GM15510 (cell line): ENCODE results near the gene FRMD4A.

ENCODE experiments used
- POLR2A ChIP-seq: IDR thresholded peaks from 3 replicates; pipeline ENCODE4 v1.6.1; 2011; ENCODE audit warnings: borderline replicate concordance; ENCODE audit not compliant: insufficient read length; ENCODE audit errors: extremely low read depth

FRMD4A gene

DNA sequence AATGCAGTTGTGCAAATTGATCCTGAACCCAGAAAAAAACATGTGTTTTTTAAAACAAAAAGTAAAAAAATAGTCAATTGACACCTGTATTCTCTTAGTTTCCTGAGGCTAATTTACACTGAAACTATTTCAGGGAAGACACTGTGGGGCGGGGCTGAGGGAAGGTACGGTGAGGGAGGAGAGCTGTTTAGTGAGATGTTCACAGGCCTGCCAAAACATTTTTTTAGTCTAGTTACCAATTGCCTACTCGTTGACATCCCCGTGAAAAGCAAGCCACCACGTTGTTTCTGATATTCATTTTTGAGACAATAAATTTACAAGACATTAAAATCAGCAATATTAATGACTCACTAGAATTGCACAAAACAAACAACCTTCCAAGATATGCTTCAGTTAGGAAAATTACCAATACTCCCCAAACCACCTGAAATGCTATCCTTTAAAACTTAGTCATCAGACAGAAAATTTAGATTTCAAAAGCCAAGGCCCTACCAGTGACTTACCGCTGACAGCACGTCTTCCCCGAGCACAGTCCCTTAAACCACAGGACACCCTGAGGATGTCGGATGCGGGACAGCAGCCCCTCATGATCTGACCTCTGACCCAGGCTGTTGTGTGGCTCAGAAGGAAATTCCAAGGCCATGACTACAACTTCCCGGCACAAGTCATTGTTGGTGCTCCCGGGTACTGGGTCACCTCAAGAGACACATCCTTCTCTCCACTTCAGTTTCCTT is 464.8 kb downstream of the FRMD4A start:
- no peak for TF ChIP-seq POLR2A

DNA sequence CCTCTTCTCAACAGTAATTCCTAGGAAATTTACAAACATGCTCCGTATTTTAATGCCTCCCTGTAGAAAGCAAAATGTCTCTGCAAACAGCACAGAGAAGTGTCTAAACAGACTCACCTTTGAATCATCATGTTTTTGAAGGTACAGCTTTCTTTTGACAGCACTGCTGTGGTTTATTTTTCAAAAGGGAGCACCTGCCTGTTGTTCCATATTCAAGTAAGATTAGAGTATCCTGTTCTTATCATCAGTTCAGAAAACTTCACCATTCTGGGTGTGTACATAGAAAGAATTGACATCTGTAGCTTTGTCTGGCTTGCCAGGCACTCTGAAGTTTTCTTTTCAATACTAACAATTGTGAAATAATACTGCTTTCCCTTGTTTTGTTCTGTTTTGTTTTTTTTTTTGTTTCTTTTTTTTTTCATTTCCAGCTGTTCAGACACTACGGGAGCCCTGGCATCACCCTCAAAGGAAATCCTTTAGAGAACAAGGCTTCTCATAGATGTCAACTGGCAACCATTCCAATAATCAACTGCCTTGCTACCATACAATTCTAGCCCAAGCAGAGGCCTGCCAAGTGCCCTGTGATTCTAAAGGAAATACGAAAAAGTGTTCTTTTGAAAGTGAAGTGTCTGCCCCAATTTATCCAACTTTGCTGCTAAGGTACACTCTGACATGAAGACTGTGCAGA is 468.0 kb downstream of the FRMD4A start:
- TF ChIP-seq POLR2A = no peak

DNA sequence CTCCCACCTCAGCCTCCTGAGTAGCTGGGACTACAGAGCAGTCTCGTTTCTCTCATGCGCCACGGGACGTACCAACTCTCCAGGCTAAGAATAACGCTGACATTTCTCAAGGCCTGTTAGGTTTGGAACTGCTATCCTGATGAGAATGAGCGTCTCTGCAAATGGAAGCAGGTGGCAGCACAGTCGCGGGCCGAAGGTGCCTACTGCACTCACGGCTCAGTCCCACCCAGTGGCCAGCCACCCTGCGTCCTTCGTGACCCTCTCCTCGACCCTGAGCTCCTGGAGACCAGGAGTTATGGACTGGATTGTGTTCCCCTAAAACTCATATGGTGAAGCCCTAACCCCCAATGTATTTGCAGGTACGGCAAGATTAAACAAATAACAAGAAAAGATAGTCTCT is 469.8 kb downstream of the FRMD4A start:
- no peak for TF ChIP-seq POLR2A

DNA sequence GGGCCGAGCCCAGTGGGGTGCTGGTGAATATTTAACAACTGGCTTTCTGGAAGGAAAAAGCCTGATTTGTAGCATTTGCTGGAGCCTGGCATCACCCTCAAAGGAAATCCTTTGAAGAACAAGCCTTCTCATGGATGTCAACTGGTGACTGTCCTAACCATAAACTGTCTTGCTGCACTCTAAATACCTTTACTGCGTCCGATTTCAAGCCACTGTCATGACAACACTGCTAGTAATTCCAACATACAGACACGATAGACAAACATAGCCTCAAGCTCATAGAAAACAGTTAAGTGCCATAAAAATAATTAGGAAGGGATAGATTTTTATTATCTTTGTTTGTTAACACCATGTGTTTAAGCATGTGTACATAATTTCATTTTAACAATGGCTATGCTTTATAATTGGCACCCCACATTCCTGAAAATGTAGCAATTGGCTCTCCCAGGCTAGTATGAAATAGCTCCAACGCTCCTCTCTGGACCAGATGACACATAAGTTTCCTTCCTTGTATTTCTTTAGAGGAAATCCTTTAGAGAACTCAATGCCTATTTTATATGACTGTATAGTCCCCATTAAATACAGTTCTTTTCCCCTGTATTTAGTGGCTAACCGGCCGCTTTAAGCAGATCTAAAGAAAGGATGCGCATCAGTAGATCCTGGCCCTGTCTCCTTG is 470.6 kb downstream of the FRMD4A start:
- no peak for TF ChIP-seq POLR2A

DNA sequence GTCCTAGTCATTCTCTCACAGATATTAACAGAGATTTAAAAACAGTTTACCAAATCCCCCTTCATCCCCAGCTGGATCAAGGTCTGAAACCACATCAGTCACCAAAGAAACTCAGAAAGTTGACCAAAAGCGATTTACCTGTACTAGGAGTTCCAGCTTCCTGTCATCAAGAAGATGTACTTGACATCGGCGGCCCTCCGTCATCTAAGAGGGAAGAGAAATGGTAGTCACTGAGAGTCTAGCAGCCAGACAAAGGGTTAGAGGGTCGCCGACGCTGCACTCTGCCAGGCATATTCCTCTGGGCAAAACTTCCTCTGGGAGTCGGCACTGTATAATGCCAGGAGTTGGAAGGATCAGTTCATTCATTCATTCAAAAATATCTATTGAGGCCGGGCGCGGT is 472.0 kb downstream of the FRMD4A start:
- TF ChIP-seq POLR2A = no peak

DNA sequence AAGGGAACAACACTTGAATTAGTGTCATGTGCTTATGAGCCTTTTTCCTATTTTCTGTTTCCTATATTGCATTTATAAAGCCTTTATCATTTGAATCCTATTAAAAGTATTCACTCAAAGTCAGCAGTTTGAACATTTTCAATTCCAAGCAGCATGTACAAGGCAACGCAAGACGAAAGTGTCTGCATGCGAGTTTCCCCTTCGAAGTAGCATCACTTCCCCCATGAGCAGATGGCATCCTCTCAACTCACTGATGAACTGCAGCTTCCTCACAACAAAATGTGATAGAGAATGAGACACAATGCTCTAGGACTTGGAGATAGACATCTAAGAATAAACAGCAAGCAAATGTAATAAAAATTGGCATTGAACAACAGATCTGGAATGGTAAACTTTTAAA is 473.3 kb downstream of the FRMD4A start:
- TF ChIP-seq POLR2A = no peak

DNA sequence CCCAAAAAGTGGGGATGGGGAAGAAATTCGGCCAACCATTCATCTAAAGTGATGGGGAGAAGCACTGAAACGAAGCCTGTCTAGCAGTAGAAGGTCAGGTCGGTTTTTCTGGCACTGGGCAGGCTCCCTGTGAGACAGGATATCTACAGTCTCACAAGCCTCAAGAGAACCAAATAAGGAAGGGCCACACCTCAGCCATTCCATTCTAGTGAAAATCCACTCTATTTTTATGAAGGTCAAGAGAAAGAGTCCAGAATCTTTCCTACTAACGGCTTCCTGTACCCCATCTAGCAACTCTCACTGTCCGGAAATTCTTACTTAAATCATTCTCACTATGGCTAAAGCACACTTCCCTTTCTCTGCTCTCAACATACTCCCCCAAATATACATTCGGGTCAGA is 476.9 kb downstream of the FRMD4A start:
- no peak for TF ChIP-seq POLR2A

DNA sequence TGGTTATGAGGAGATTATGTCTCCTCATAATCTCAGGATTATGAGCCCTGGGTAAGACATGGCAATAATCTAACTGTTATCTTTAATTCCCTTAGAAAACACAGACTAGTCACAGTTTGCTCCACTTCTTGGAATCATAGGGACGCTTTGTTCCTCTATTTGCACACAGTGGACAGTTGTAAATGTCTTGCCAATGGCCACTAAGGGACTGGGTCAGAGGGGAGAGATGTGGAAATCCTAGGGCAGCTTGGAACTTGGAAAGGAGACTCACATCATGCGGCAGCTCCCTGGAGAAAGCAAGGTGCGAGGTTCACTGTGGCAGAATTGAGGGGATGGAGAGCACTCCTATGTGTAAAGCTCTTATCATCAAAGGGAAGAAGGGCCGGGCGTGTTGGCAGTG is 477.9 kb downstream of the FRMD4A start:
- TF ChIP-seq POLR2A = no peak

DNA sequence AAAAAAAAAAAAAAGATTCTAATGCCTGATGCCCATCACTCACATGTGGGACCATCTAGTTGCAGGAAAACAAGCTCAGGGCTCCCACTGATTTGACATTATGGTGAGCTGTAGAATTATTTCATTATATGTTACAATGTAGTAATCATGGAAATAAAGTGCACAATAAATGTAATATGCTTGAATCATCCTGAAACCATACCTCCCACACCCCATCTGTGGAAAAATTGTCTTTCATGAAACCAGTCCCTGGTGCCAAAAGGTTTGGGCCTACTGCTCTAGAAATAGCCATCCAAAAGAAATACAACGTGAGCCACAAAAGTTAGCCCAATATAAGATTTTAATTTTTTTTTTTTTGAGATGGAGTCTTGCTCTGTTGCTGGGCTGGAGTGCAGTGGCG is 478.8 kb downstream of the FRMD4A start:
- TF ChIP-seq POLR2A = no peak

DNA sequence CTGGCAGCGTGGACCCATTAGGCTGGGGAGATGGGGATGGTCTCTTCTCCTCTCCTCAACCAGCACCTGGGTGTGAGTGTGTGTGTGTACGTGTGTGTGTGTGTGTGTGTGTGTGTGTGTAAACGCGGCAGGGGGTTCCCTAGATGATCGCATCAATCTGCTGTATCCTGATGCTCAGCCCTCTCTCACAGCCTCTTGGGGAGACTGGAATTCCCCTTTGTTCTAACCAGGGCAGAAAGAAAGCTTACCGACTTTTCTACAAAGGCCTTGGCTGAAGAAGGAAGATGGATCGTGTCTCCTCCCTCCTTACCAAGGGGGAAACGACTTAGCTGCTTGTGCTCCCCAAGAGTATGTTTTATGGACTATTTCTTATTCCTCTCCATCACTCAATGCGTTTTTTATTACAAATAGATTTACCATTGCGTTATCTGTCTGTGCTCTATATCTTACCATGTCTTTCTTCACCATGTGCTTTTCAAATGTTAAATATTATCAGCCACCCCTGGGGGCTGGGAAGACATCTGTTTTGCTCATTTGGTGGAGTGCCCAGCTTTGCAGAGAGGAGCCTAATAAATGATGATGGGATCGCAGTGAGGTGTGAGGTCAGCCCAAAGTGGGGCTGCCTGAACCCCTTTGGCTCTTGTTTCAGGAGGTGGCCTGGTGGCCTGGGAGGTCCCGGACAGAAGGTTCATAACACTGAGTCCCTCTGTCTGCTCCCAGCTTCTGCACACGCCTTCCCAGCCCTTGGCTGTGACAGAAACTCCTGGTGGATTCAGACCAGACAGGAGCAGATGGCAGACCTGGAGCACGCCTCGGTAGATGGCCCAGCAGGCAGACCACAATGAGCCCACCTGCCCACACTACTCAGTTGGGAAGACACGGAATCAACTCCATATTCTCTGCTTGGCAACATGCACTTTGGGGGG is 481.9 kb downstream of the FRMD4A start:
- no peak for TF ChIP-seq POLR2A

DNA sequence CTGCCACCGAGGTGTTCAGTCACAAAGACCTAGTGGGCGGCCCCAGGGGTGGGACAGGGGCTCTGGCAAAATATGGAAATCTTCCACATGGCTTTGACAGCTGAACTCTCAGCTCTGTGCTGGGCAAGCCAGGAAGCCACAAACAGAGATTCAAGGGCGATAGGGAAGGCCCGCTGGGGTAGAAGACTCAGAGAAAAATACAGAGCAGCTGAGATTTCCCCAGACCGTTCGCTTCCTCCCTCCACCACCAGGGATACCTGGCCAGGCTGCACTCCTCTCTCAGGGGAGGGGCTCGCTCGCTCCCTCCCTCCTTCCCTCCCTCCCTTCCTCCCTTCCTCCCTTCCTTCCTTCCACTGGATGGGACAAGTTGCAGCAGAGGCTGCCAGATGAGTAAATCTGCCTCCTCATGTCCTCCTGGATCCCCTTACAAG is 483.5 kb downstream of the FRMD4A start:
- no peak for TF ChIP-seq POLR2A

DNA sequence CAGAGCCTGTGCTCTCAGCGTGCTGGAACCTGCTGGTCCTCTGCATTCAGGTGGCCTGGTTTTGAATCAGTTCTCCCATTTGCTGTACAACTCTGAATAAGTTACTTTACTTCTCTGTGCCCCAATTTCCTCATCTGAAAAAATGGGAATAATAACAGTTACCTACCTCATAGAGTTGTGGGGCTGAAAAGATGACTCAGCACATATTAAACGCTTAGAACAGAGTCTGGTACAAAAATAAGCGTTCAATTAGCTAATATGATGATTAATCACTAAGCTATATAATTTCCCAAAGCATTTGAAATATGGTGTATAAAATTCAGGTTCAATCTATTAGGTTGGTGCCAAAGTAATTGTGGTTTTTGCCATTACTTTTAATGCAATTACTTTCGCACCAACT is 484.8 kb downstream of the FRMD4A start:
- no peak for TF ChIP-seq POLR2A

DNA sequence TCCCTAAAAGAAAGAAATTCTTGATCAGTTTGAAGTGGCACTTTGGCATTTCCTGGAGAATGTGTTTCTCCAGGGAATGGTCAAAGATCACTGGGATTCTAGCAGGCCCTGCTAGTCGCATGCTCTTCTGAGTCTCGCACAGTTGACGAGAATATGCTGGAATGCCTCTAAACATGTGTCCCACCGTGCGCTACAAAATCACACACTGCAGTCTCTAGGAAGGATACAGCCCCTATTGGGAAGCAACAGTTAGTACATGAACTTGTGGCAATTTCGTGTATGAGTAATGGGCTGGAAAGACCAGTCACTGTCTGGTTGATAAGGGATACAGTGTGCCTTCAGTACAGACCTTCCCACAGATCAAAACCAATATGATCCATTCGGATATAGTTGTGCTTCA is 486.1 kb downstream of the FRMD4A start:
- no peak for TF ChIP-seq POLR2A

DNA sequence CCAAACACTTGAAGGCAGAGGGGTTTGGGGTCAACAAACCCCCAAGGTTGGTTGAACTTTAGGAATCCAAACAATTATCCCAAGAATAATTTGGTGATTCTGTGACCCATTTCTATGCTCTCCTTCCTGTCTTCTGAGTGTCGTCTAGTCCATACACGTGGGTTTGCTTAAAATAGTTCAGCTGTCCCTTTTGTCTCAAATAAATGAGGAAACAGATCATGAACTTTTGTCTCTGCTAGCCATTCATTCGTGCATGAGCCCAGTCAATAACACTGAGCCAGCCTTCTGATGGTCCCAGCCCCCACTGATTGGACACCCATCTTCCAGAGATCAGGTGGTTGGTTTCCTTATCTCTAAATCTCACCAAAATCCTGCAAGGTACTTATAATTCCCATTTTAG is 488.6 kb downstream of the FRMD4A start:
- no peak for TF ChIP-seq POLR2A

DNA sequence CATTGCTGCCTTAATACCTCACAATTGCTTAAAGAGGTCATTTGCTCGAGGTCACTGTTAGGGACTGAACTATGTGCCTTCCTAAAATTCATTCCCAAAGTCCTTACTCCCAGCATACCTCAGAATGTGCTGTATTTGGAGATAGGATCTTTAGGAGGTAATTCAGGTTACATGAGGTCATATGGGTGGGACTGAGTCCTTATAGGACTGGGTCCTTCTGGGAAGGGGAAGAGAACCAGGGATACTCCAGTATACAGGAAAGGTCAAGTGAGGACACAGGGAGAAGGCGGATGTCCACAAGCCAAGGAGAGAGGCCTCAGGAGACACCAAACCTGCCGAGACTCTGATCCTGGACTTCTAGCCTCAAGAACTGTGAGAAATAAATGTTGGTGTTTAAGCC is 490.7 kb downstream of the FRMD4A start:
- TF ChIP-seq POLR2A = no peak
